ENCODE results near the gene NDST4.

Gene NDST4

DNA sequence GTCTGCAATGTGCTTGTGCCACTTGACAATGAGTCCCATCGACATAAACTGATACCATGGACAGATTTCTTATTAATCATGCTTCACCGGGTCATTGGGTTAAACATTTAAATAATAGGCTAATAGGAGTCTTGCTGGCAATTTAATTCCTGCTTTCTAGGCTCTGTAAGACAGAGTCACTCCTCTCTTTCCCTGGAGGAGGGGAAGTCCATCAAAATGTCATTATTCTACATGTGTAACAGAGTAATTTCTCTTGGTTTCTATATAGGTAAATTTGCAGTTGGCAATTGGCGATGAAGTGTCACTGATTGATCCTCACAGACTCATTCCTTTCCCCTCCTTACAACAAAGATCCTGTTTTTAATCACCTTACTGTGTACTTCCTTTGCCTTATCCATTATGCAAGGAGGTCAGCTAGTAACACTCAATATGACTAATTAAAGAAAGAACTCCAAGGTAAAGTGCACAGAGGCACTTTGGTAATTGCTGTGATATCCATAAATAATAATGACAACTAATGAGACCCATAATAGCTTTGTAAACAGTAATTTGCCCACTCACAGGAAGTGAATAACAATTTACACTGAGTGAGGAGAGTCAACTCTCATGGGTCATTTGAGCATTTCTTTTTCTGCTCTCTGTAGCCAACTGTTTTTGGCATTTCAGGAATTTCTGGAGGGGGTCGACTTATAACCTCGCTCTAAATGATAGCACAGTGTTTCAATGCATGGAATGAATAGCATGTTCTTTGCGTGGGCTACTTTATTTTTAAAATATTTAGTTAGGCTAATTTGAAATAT lies 330.8 kb downstream of the NDST4 start:
- peak; percentile 6 for DNase-seq

GRCh38 chr4:114780205-114780604 lies 333.2 kb downstream of the NDST4 start:
- DNase-seq: peak; percentile 74
